Neural progenitor cell (in vitro differentiated cells): Measurements from ENCODE around the gene CST9L. TPM values are rescaled to one million over a fixed set of nuclear protein-coding genes. Genes with fewer than 3 reads are reported as not detected.

Source experiments
- DNase-seq: peaks from one replicate; pipeline ENCODE4 v3.0.0-alpha.2; 2016; ENCODE audit warnings: low spot score
- H2AFZ ChIP-seq: fragments of 200-600 bp; sonication (generic); replicated peaks from 2 replicates; pipeline ENCODE4 v1.6.1; 2016; ENCODE audit warnings: antibody characterized with exemption
- H3F3A ChIP-seq: fragments of 200-600 bp; sonication (generic); 2 replicates; pipeline ENCODE4 v1.6.1; 2016; ENCODE audit warnings: antibody characterized with exemption, low read depth
- H3K27ac ChIP-seq: fragments of 200-600 bp; sonication (generic); 2 replicates; pipeline ENCODE4 v1.5.1; 2016; ENCODE audit warnings: mild to moderate bottlenecking
- H3K27me3 ChIP-seq: fragments of 200-600 bp; sonication (generic); 2 replicates; pipeline ENCODE4 v1.6.1; 2016; ENCODE audit warnings: mild to moderate bottlenecking, moderate library complexity
- H3K36me3 ChIP-seq: fragments of 200-600 bp; sonication (generic); 2 replicates; pipeline ENCODE4 v1.5.1; 2016
- H3K4me1 ChIP-seq: fragments of 200-600 bp; sonication (generic); 2 replicates; pipeline ENCODE4 v1.6.1; 2016; ENCODE audit warnings: mixed run types
- H3K4me2 ChIP-seq: fragments of 200-600 bp; sonication (generic); 2 replicates; pipeline ENCODE4 v1.6.1; 2016
- H3K4me3 ChIP-seq: fragments of 200-600 bp; sonication (generic); 2 replicates; pipeline ENCODE4 v1.5.1; 2016
- H3K79me2 ChIP-seq: fragments of 200-600 bp; sonication (generic); 2 replicates; pipeline ENCODE4 v1.6.1; 2016; ENCODE audit warnings: low read depth
- H3K9ac ChIP-seq: fragments of 200-600 bp; sonication (generic); 2 replicates; pipeline ENCODE4 v1.6.1; 2016
- H3K9me3 ChIP-seq: fragments of 200-600 bp; sonication (generic); 2 replicates; pipeline ENCODE4 v1.5.1; 2016; ENCODE audit warnings: low read depth
- H4K20me1 ChIP-seq: fragments of 200-600 bp; sonication (generic); 2 replicates; pipeline ENCODE4 v1.6.1; 2016; ENCODE audit warnings: low read depth
- H3K27ac Mint-ChIP-seq: 3 replicates; pipeline ENCODE4 v1.8.0; 2021; ENCODE audit warnings: mixed read lengths
- H3K27me3 Mint-ChIP-seq: 2 replicates; pipeline ENCODE4 v1.8.0; 2022; ENCODE audit warnings: low read depth, mild to moderate bottlenecking, inconsistent platforms, moderate library complexity, mixed read lengths; ENCODE audit not compliant: insufficient read depth
- H3K36me3 Mint-ChIP-seq: 3 replicates; pipeline ENCODE4 v1.8.0; 2021; ENCODE audit warnings: mixed read lengths
- H3K4me1 Mint-ChIP-seq: 3 replicates; pipeline ENCODE4 v1.8.0; 2021; ENCODE audit warnings: mixed read lengths
- H3K4me3 Mint-ChIP-seq: 3 replicates; pipeline ENCODE4 v1.8.0; 2021; ENCODE audit warnings: mild to moderate bottlenecking, moderate library complexity, mixed read lengths
- H3K9me3 Mint-ChIP-seq: 3 replicates; pipeline ENCODE4 v1.8.0; 2020; ENCODE audit warnings: mixed read lengths
- CTCF ChIP-seq: fragments of 200-600 bp; sonication (generic); IDR thresholded peaks from 2 replicates; pipeline ENCODE4 v1.5.1; 2017; ENCODE audit warnings: antibody characterized with exemption, mild to moderate bottlenecking
- EZH2 ChIP-seq: fragments of 200-600 bp; sonication (generic); IDR thresholded peaks from 2 replicates; pipeline ENCODE4 v1.6.1; 2017; ENCODE audit warnings: antibody characterized with exemption, mild to moderate bottlenecking, moderate library complexity
- EZH2phosphoT487 ChIP-seq: fragments of 200-600 bp; sonication (generic); IDR thresholded peaks from 2 replicates; pipeline ENCODE4 v1.6.1; 2017; ENCODE audit warnings: antibody characterized with exemption
- total RNA-seq: library from RNA; depleted of rRNA; stranded (reverse); fragments of >200 nt; gene quantifications from 2 replicates; pipeline ENCODE4 v1.2.3, GENCODE V29; 2015; ENCODE audit warnings: low replicate concordance

CST9L gene
- total RNA-seq, 1 donor from 2014 or later: not detected

- H2AFZ ChIP-seq: peak overlapping the region; percentile 24
- no peak for TF ChIP-seq EZH2phosphoT487
- no peak for TF ChIP-seq CTCF
- TF ChIP-seq EZH2: no peak
Measured at GRCh38 chr20:23541330-23541729, 27.0 kb downstream of the CST9L start.

GRCh38 chr20:23540624-23541023 lies 27.7 kb downstream of the CST9L start:
- Histone ChIP-seq H4K20me1 (no peaks in the 10 kb centered on the region), H3F3A (no peaks in the 10 kb centered on the region), H3K27me3 (no peaks in the 10 kb centered on the region), H2AFZ (no peak overlapping the region), H3K4me3 (no peak overlapping the region), H3K27ac (no peak overlapping the region), H3K9ac (no peak overlapping the region), H3K4me2 (no peak overlapping the region), H3K36me3 (no peaks in the 10 kb centered on the region), H3K9me3 (no peaks in the 10 kb centered on the region), H3K79me2 (no peaks in the 10 kb centered on the region), H3K4me1 (peaks cover 12% of the 10 kb centered on the region)
- peaks cover 15% of the 10 kb centered on the region for H3K4me1 Mint-ChIP-seq
- no peaks in the 10 kb centered on the region for H3K36me3 Mint-ChIP-seq
- H3K4me3 Mint-ChIP-seq: peak overlapping the region; percentile 16
- peaks cover 27% of the 10 kb centered on the region for H3K27me3 Mint-ChIP-seq
- no peak for DNase-seq
- TF ChIP-seq EZH2phosphoT487: no peak
- no peak for TF ChIP-seq EZH2
- no peak for TF ChIP-seq CTCF
- H3K27ac Mint-ChIP-seq: peak overlapping the region; percentile 15
- peaks cover 14% of the 10 kb centered on the region for H3K9me3 Mint-ChIP-seq

More at GRCh38 chr20:23541330-23541729, 27.0 kb downstream of the CST9L start:
- H3K36me3 Mint-ChIP-seq: no peaks in the 10 kb centered on the region
- Histone ChIP-seq H3K4me1 (peaks cover 12% of the 10 kb centered on the region), H3F3A (no peaks in the 10 kb centered on the region), H3K4me2 (peak overlapping the region; percentile 39), H4K20me1 (no peaks in the 10 kb centered on the region), H3K27me3 (no peaks in the 10 kb centered on the region), H3K9ac (no peak overlapping the region), H3K4me3 (no peak overlapping the region), H3K79me2 (no peaks in the 10 kb centered on the region), H3K9me3 (no peaks in the 10 kb centered on the region), H3K27ac (no peak overlapping the region), H3K36me3 (no peaks in the 10 kb centered on the region)
- H3K9me3 Mint-ChIP-seq: peaks cover 14% of the 10 kb centered on the region
- peaks cover 24% of the 10 kb centered on the region for H3K27me3 Mint-ChIP-seq
- H3K4me3 Mint-ChIP-seq: no peak overlapping the region
- peak; percentile 25 for DNase-seq
- peaks cover 15% of the 10 kb centered on the region for H3K4me1 Mint-ChIP-seq
- no peak overlapping the region for H3K27ac Mint-ChIP-seq

- no peak overlapping the region for H3K27ac Mint-ChIP-seq
- Histone ChIP-seq H2AFZ (no peak overlapping the region), H3K27me3 (no peaks in the 10 kb centered on the region), H3F3A (peaks cover 18% of the 10 kb centered on the region), H3K4me3 (no peak overlapping the region), H3K9ac (no peak overlapping the region), H3K27ac (no peak overlapping the region), H3K4me1 (peaks cover 37% of the 10 kb centered on the region), H3K36me3 (no peaks in the 10 kb centered on the region), H3K79me2 (no peaks in the 10 kb centered on the region), H3K9me3 (no peaks in the 10 kb centered on the region), H3K4me2 (no peak overlapping the region), H4K20me1 (no peaks in the 10 kb centered on the region)
- TF ChIP-seq EZH2: no peak
- no peak for TF ChIP-seq EZH2phosphoT487
- TF ChIP-seq CTCF: no peak
- no peak overlapping the region for H3K4me3 Mint-ChIP-seq
- H3K9me3 Mint-ChIP-seq: peaks cover 13% of the 10 kb centered on the region
- DNase-seq: no peak
- H3K36me3 Mint-ChIP-seq: no peaks in the 10 kb centered on the region
- H3K27me3 Mint-ChIP-seq: peaks cover 20% of the 10 kb centered on the region
- peaks cover 36% of the 10 kb centered on the region for H3K4me1 Mint-ChIP-seq
Measured at GRCh38 chr20:23537030-23537429, 31.3 kb downstream of the CST9L start.
